IPS DF 19.7 (cell line): ENCODE measurements around the gene HOXA2.

Experiments
- DNase-seq: peaks from one replicate; pipeline ENCODE4 v3.0.0-alpha.2; 2013; ENCODE audit warnings: low read depth, low spot score

Gene HOXA2

DNA sequence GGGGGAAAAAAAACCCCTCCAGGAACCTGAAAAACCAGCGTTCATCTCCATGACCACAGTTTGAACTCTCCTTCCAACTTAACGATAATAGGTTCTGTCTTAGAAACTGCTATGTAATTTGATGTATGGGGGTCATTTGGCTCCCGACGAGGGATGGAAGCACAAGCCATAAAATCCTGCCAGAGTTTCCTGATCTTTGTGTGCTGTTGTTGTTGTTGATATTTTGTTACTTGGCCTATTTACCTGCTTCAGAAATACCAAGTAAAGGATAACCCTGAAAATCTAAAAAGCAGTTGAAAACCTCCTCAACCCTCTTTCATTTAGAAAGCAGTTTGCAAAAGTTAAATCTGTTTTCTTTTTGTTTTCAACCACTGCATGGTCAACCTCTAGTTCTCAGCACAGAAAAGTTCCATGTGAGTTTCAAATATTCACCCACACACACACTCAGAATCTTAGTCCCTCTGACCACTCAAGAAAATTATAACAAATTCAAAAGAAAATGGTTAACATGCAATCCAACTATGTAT, 9.3 kb upstream of the HOXA2 start:
- DNase-seq: no peak

DNA sequence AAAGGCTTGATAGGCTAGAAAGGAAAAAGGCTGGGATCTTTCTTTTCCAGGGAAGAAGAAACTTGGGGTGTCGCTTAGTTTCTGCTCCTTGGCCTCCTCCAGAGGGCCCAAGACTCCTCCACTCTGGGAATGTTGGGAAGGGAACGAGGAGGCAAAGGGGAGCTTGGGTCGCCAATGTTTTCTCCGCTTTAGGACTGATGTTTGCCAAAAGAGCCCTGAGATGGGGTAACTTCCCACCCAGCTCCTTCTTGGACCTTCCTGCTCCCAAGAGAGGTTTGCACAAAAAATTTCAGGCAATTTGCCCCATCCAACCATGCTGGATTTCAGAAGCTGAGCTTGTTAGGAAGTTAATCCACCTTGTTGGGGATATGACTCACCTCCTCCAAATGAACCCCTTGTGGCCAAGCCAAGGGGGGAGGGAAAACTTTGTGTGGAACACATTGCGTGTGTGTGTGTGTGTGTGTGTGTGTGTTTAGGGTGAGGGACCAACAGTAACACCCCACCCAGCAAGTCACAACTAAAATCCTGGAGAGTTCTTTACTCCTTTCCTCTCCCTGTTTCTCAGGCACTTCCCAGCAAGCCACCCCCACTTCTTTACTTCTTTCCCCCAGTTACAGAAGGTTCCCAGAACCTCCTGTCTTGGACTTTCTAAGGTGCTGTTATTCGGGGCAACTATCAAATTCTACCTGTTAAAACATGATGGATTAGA, 8.7 kb upstream of the HOXA2 start:
- no peak for DNase-seq

DNA sequence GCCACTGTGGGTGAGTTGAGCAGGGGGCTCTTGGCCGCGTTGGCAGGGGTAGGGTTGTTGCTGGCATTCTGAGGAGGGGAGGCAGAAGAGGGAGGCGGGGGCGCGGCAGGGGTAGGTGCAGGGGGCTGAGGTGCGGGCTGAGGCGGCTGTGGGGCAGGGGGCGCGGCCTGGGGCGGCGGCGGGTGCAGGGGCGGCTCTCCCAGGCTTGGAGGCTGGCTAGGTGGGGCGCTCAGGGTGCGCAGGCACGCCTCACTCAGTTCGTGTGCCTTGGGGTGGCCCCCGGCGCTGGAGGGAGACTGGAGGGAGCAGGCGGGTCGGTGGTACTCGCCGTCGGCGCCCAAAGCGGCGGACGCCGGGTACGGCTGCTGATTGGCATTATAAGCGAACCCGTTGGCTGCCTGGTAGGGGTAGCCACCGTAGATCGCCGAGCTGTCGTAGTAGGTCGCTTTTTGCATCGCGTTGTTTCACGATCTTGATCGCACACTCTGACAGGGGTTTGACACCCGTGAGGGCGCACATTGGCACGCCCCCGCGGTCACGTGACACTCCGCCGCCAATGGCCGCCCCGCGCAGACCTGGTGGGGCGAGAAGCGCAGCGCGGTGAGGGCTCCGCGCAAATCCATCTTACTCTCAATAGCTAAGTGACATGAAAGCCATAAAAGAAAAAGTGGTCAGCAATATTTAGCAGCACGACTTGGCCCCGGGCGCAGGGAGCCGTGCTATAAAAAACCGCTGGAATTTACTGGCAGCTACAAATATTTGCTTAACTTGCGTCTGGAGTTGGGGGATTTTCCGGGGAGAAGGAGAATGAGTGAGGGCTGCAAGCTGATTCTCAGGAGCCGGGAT, 7.9 kb upstream of the HOXA2 start:
- DNase-seq: no peak

DNA sequence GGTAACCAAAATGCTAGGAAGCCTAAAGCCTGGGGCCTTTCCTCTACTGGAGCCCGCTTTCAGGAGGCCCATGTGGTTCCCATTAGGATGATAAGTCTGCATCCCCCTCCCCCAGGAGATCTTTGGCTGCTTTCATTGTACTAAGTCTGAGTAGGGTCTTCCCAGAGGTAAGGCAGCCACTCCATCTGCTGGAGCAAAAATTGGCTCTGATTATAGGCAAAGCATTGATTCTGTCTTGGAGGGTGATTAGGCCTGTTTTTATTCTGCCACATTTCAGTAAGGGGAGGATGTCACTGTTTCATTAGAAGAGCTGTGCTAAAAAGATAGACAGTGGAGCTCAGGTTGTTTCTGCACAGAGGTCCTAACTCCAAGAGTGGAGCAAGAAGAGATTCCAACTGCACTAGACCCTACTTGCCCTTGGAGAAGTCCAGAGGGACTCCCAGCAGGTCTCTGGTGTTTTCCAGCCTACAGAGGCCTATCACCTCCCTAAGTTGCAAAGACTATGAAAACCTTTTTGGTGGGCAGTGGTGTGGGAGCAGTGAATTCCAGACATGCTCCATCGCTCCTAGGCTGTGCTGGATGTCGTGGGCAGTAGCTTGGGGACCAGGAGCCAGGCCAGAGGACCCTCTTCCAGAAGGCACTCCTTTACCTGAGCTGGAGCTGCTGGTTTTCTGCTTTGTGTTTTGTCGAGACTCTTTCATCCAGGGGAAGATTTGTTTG, 7.1 kb upstream of the HOXA2 start:
- no peak for DNase-seq

DNA sequence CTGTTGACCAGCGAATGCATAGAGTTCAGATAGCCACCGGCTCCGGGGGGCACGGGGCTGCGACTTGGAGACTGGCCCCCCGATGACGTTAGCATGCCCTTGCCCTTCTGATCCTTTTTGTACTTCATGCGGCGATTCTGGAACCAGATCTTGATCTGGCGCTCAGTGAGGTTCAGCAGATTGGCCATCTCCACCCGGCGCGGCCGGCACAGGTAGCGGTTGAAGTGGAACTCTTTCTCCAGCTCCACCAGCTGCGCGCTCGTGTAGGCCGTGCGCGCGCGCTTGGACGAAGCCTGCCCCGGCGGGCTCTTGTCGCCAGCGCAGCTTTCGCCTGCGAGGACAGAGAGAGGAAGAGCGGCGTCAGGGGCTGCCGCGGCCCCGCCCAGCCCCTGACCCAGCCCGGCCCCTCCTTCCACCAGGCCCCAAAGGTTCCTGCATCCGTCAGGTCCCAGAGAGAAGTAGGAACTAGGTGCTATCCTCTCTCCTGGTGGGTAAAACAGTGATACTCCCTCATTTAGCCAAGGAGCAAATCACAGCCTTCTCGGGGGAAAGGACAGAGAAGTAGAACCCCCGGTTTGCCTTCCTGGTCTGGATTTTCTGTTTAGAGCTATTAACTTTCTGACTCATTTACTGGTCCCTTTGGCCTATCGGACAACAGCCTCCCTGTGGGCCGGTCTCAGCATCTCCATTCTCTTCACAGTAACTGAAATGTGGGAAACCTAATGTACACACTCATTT, 6.1 kb upstream of the HOXA2 start:
- no peak for DNase-seq

DNA sequence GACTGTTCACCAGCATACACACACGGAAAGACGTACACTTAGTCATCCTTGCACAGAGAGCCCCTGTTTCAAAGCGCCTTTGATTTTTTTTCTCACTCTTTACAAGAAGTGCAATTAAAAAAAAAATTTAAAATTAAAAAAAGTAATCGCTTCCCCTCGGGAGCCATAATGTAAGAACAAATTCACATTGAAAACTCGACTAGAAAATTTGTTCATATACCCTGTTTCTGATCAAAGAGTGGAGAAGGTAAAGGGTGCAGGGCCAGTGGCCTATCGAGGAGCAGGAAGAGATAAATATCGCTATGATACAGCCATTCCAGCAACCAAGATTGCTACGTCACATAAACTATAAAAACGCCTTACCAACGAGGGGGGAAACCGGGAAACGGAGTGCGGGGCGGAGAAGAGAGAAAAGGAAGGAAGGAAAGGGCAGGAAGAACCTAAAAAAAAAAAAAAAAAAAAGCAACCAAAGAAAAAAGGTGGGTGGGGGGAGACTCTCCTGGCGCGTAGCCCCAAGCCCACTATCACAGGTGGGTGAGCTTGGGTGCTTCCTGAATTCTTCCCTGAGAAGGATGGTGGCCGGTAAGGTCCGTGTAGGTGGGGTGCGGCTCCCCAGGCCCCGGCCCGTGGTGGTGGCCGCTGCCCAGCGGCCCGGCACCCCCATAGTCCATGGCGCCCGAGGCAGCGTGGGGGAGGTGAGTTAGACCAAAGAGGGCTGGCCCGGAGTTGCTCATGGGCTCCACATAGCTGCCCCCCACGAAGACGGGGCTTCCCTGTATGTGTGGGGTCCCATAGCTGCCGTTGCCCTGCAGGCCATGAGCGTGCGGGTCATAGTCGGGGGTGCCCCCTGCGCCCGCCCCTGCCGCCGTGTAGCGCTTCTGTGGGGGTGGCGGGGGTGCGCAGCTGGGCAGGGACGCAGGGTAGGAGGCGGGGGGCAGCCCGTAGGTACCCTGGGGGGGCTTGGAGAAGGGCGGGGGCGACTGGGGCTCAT, 5.2 kb upstream of the HOXA2 start:
- no peak for DNase-seq

DNA sequence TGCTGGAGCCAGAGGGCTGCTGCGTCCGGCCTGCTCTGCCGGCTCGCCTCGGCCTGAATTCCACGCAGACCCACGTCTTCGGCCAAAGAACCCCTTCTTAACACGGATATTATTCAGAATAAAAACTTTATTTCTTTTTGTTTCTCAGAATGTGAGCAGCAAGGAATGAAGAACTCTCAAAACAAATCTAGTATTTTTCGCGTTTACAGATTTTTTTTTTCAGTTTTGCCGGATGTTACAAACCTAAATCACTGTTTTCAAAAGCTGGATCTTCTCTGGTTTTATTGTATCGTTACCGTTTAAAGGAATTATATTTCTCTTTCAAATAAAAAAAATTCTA, 4.4 kb upstream of the HOXA2 start:
- DNase-seq: no peak

DNA sequence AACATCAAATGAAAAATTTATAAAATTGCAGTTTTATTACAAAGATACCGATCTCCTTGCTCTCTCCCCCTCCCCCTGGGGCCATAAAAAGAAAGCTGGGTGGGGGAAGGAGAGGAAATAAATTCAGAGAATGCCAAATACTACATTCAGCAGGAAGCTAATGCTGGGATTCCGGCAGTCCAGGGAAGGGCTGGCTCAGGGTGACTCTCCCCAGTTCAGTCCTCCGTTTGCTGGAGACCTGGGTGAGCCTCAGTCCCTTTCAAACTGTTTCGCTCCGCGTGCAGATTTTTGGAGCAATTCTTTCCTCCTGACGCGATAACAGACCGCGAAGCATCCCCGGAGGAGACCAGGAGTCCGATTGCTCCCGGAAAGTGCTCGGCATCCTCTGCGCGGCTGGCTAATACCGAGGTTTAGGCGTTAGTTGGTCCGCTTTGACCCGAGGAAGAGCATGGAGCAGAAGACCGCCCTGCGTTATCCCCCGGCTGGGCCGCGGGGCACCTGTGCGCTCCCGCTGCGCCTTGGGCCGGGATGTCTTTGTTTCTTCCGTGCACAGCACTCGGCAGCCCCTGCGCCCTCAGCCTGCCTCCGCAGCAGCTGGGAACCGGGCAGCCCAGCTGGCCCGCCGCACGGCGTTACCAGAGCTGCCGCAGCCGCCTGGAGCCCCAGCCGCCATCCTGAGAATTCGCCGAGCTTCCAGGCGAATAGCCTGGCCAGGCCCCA, 3.9 kb upstream of the HOXA2 start:
- DNase-seq: no peak

DNA sequence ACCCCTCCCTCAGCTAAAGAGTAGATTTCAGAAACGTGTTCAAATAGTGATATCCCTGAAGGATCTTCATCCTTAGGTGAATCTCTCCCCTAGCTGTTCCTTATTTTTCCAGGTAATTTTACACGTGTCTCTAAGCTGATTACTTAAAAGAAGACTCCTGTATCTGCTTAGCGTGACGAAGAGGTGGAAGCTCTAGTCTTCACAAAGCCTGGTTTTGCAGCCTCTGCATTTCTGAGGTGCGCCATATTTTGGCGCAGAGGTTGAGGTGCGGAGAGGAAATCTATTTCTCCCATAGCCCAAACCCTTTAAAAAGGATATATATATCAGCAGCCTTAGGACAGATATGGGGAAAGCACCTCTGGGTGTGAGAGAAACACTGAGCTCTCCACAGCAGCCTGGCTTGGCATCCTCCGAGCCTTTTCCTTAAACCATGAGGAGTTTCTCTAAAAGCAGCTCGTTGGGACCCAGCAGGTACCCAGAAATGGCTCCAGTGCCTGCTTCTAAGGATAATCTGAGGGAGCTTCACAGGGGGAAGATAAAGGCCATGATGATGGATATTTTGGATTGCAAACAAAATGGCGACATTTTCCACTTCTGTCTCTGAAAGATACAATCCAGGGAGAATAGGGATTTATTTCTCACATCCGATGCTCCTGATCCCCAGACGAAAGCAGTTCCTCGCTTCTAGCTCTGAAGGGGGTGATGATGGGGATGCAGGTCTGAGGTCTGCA, 3.0 kb upstream of the HOXA2 start:
- DNase-seq: no peak

DNA sequence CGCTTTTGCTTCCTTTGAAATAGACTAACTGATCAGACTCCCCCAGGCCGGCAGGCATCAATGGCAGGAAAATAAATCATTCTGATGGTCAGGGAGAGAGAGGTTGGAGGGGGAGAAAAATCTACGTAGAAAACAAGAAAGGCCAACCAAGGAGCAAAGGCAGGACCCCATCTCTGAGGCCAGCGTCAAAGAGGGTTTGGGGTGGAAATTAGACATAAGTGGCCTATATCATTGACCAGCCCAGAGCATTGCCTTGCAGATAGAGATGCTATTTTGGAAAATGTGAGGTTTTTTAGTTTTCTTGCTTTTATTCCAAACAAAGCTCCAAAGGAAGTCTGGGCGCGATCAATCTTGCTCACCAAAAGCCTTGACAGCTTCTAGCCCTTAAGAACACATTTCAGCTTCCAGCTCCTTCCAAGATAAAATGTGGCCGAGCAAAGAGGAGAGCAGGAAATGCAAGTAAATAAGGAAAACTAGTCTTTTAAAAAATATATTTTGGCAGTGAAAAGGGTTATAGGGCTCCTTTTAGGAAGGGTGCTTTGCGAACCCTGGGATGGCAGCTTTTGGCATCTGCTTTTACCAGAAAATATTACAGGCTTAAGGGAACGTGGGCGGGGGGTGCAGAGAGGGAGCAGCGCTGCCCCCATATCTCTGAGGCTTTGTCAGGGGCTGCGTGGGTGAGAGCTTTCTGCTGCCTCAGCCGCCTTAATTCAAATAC, 2.0 kb upstream of the HOXA2 start:
- DNase-seq: no peak

DNA sequence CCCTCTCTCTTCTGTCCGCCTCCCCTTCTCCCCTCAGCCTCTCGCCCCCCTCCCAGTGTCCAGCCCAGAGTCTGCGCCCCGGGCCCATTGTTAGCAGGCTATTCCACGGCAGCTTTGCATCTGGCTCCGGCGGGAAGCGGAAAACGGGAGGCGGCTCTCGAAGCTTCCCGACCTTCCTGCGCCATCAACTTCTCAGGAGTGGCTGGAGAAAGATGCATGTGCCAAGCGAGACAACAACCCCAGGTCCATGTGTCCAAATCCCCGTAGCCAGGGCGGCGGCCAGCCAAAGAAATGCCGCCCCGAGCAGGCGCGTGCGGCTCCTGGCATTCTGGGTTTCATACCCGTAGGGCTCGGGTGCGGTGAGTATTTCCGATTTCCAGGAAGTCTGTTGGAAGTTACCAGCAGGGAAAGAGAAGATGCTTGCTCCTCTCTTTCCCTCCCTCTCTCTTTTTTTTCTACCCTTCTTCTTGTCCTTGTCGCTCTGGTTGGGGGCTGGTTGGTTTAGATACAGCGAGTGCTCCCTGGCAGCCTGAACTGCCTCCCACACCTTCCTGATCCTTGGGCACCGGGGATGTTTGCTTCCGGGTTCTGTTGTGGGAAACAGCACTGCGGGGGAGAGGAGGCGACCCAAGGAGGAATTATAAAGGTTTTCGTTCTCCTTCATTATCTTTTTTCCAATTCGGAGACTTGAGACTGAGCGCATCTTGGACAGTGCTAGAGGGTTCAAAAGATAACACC, 1.2 kb upstream of the HOXA2 start:
- DNase-seq: no peak

DNA sequence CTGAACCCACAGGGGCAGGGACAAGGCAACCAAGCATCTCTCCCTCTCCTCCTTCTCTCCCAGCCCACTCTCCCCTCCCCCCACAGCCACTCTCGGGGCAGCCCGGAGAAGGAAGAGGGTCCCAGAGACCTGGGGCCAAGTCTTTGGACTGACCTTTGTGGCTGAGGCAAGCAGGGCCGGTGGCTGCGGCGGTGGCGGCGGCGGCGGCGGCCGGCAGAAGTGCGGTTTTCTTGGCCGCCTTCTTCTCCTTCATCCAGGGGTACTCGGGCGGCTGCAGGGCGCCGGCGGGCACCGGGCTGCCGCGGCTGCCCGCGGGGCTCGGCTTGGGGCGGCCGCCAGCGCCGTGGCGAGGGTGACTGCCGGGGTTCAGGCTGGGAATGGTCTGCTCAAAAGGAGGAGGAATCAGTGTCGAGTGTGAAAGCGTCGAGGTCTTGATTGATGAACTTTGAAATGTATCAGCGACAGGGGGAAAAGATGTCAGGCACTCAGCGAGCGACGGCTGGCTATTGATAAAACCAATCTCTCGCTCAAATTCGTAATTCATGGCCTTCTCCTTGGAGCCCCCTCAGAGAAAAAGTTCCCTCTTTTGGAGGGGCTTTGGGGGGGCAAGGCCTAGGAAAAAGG, 414 bp downstream of the HOXA2 start:
- no peak for DNase-seq

DNA sequence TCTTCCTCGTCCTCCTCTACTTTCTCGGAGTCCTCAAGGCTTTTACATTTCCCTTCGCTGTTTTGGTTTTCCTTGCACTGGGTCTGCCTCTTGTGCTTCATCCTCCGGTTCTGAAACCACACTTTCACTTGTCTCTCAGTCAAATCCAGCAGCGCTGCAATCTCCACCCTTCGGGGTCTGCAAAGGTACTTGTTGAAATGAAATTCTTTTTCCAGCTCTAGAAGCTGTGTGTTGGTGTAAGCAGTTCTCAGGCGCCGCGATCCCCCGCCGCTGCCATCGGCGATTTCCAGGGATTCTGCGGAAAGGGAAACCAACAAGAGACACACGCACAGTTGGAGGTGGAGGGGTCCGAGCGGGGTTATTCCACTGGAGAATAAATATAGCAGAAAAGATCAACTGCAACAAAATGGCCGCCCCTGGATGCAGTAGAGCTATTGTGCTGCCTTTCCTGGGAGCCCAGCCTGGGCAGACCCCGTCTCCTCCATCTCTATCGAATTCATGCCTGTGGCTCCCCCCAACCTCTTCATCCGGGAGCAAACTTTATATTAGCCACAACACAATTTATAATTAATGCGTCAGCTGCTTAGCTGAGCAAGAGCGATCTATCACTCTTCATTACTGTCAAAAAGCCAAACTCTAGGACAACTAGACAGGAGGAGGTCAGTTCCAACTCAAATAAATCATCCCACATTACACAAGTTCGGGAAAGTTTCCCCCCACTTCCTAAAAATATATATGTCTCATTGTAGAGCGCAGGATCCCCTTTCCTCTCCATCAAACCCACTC, 1.1 kb downstream of the HOXA2 start:
- no peak for DNase-seq

DNA sequence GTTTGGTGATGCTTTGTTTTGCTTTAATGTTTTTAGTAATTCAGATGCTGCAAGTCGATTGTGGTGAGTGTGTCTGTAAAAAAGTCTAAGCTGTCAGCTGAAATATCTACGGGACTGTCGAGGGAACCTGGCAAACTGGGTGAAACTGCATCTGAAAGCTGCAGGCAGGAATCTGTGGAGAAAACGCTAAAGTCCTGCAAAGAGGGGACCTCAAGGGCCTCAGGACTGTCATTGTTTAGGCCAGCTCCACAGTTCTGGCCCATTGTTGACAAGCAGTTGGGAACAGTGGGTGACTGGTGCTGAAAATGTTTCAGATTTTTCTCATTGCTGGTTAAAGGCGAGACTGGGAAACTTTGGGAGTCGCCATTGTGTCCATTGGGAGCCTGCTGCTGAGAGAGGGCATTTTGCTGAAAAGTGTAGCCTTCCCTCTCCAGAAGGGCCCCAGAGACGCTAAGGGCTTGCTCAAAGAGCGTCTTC, 1.8 kb downstream of the HOXA2 start:
- DNase-seq: no peak

DNA sequence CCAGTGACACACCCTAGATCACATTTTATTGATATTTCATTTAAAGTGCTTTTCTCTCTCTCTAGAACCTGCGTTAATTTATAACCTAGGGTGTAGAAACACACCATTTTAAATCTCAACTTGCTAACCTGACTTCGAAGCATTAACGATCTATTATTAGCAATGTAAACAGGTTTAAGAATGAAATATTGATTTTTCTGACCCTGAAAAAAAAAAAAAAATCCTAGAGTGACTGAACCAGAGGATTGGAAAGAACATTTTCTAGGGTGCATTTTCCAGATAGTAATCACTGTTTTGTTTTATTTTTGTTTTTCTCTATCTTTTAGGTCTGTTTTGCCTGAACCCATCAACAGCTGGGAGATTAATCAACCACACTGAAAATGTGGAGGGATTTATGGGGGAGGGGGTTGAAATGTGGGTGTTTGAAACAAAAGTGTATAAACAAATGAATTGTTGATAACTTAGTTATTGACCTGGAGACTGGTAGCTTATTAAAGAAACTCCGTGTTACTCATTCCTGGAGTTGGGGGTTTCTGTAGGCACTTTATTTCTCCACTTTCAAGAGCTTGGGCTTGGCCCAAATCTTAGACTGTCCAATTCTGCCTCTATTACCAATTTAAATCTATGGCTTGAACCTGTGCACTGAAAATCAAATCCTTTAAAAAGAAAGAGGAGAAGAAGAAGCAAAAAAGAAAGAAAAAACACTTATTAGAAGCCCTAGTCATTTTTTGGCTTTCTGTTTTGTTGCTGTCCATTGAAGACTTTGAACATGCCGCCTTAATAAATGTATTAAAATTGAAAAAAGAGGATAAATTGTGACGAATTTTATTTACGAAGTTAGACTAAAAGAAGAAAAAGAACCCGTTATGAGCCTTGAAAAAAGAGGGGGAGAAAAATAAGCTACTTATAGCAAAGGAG, 2.8 kb downstream of the HOXA2 start:
- DNase-seq: no peak
